HG03175 (cell line): Measurements from ENCODE around the gene ALPL.

Source experiments
- ATAC-seq: cut with Tn5 transposase; IDR thresholded peaks from one replicate; pipeline ENCODE4 v1.9.1; 2021; ENCODE audit warnings: mild to moderate bottlenecking, moderate library complexity; ENCODE audit not compliant: unreplicated experiment

Gene ALPL

DNA sequence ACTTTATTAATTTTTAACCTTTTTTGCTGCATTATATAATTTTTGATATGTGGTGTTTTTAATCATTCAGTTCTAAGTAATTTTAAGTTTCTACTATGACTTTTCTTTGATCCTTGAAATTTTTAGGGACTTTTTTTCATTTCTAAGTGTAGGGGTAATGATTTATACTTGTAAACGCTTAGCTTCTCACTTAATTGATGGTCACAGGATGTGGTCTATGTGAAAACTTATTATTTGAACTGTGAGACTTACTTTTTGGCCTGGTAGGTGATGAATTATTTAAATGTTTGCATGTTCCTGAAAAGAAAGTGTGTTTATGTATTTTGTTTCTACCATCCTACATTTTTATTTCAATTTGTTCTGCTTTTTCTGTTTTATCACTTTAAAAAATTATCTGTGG lies 17.2 kb downstream of the ALPL start:
- no peak for ATAC-seq

DNA sequence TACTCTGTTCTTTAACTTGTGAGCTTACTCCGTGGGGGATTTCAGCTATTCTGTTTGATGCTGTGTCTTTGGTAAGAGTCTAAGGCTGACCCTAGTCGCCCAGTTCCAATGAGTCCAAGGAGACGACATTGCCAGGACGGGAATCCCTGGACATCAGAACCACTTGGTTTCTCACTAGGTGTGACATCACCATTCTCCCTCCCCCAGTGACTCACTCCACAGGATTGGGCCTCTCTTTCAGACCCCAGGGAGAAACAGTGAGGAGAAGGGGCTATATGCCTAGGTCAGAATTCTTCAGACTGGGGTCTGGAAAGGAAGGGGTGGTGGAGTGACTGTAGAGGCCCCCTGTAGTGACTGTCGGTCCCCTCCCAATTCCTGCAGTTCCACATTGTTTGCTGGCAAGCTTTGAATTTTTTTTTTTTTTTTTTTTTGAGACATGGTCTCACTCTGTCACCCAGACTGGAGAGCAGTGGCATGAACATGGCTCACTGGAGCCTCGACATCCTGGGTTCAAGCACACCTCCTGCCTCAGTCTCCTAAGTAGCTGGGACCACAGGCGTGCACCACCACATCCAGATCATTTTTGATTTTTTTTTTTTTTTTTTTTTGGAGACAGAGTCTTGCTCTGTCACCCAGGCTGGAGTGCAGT lies 21.3 kb downstream of the ALPL start:
- no peak for ATAC-seq

DNA sequence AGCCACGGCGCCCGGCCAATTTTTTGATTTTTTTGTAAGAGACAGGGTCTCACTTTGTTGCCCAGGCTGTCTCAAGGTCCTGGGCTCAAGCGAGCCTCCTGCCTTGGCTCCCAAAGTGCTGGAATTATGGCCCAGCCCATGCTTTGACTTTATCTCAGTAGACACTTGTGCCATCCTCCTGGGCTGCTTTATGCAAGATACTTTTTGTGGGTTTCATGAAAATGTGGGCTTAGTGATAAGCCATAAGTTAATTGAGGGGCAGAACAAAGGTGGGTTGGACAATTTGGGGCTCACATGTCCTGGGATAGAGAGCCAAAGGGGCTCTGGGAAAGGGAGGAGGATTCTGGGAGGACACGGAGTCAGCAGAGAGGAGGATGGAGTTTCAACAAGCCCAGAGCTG lies 22.0 kb downstream of the ALPL start:
- no peak for ATAC-seq

DNA sequence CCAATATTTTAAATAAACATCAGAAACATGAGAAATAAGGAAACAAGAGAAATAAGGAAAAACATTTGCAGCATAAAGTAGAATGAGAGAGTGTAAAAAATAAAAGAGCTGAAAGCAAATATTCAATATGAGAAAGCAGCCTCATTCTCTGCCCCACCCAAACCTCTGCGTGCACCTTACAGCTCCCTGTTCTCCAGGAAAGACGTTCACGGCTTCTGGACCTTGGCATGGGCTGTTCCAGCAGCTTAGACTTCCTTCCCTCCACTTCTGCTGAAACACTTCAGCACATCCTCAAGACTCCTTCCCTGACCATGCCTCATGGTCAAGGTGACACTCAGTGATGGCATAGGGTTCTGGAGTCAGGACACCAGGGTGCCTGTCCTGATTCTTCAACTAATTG lies 23.3 kb downstream of the ALPL start:
- ATAC-seq, result no peak

DNA sequence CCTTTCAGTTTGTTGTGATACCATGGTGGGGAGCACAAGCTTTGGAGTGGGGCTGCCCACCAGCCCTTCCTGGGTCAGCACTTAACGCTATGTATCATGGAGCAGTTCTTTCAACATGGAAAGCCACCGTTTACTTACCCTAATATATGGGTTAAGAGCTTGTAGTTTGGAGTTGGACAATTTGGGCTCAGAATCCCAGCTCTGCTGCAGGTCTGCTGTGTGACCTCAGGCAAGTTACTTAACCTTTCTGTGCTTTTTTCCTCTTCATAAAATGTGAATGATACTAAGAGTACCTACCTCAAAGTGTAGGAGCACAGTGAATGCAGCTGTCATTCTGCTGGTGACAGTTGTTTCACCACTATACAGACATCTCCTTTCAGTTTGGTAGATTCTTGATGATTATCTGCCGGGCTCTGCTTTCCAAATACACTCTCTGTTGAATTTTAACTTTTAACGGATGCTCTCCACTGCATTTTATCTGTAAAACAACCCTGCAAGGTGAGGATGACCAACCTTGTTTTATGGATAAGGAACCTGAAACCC lies 23.8 kb downstream of the ALPL start:
- ATAC-seq, result no peak

DNA sequence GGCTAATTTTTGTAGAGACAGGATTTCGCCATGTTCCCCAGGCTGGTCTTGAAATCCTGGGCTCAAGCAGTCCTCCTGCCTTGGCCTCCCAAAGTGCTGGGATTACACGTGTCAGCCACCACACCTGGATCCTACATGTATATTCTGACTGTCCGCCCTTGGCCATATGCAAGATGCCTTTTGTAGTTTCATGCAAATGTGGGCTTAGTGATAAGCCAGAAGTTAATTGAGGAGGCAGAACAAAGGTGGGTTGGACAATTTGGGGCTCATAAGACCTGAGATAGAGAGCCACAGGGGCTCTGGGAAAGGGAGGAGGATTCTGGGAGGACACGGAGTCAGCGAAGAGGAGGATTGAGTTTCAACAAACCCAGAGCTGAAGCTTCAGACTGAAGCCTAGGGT lies 24.9 kb downstream of the ALPL start:
- no peak for ATAC-seq

DNA sequence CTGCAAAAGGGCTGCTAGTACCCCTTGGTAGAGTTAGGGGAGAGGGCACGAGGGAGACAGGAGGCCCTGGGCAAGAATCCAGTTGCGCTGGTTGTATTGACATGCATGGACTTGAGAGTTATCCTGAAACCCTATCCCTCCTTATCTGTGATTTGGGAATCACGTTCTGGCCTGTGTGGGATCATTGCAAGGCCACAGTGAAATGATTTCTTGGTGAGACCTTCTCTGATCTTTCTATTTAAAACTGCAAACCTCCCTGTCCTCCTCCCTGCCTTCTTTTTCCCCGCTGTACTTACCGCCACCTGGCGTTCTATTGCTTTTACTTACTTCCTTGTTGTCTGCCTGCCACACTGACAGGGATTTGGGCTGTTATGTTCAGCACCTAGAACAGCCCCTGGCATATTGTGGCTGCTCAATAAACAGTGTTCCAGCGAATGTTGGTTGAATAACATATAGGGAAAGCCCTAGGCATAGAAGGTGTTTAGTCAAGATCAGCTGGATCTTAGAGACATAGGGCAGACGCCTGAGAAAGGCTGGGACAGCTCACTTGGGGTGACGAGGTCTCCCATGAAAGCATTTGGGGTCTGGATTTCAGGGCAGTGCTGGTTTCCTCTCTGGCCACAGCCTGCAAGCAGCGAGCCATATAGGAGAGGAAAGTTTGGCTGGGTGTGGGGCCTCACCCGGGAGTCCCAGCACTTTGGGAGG lies 25.6 kb downstream of the ALPL start:
- no peak for ATAC-seq

DNA sequence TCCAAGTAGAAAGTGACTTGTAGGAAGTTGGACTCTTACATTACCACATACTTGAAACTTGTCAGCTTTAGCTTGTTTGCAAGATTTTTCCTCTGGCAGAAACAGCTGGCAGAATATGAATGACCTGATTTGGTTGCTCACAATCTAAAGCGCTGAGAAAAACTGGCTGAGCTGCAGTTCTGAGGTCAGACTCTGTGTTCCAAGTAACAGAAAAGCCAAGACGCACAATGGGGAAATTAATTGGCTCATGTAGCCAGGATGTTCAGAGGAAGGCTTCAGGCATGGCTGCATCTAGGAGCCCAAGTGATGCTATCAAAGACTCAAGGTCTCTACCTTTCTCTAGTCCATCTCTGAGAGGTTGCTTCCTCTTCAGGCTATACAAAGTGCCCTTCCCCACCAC lies 27.0 kb downstream of the ALPL start:
- ATAC-seq, result no peak

DNA sequence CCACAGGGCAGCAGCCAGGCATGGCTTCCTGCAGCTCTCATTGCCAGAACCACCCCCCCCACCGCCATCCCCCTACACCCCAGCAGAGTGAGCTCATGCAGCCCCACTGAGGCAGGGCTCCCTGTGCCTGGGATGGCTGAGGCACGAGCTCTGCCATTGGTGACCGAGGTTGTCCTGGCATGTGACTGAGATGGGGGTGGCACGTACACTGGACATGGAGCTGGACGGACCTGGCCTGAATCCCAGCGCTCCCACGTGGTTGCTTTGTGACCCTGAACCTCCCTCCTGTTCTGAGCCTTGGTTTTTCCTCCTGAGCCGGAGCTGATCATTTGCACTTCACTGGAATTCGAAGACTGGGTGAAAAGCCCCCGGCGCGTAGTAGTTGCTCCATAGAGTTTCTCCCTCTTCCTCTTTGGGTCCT lies 28.3 kb downstream of the ALPL start:
- no peak for ATAC-seq

DNA sequence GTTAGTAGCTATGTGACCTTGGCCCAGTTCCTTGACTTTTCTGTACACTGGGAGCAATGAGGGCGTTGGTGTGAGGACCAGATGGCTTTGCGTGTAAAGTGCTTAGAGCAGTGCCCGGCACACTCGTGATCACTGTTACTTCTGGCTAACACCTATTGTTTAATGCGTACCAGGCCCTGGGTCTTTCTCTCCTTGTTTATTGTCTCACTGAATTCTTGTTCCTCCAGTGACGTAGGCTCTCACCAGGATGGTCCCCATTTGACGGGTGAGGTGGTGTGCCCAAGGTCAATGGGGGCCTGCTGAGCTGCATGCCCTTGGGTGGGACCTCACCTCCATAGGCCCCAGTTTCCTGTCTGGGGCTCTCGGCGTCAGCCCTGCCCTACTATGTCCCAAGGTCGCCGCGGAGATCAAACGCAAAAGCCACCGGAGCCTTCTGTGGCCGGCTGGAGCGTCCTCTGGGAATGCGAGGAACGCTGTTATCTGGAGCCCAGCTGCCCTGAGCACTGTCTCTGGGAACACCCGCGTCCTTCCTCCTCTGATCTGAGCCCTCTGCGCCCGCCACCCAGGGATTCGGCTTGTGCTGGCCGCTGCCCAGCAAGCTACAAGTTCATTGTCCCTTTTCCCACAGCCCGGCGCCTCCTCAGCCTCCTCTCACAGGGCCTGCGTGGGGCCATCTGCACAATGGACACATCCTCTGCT lies 28.9 kb downstream of the ALPL start:
- ATAC-seq, result no peak

DNA sequence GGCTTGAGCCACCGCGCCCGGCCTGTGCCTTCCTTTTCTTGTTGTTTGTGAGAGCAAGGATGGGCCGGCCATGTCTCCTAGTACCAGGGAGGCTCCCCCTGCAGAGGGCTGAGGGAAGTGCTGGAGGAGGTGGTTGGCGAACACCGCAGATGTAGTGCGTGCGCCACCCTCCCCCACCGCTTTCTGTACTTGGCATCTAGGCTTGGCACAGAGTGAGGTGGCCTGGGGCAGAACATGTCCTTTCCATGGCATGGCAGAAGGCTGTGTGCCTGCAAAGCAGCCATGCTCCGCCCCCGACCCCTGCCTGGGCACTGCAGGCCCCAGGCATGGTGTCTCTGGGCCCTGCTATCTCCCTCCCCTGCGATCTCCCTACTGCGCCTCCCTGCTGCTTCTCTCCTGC lies 30.7 kb downstream of the ALPL start:
- ATAC-seq, result no peak

DNA sequence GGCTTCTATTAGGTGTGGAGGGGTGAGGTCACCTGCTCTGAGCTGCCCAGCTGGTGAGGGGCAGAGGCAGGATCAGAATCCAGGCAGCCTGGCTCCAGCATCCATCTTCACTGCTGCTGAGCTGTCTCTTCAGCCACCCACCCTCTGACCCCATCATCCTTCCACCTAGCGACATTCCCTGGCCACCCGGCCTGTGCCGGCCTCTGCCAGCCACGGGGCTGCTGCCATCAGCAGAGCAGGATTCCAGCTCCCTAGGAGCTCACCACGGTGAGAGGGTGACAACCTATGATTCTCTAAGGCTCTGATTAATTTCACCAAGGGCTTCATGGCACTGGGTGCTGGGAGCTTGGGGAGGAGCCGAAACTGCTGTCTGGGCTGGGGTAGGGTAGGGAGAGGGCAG lies 32.1 kb downstream of the ALPL start:
- ATAC-seq, result no peak

DNA sequence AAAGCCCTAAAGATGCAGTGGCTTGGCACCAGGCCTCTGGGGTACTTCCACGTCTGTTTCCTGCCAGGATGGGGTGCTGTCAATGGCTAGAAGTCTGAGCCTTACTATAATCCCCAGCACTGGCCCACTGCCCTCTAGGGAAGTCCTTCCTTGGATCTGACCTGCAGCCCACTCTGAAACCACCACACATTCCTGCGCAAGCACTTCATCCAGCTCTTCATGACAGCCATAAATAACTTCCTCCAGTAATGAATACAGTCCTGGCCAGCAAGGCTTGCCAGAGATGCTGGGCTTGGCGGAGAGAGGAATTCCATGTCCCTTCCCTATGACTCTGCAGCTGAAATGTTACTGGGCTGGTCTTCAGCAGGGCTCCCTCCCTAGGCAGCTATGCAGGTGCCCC lies 32.6 kb downstream of the ALPL start:
- ATAC-seq, result no peak

DNA sequence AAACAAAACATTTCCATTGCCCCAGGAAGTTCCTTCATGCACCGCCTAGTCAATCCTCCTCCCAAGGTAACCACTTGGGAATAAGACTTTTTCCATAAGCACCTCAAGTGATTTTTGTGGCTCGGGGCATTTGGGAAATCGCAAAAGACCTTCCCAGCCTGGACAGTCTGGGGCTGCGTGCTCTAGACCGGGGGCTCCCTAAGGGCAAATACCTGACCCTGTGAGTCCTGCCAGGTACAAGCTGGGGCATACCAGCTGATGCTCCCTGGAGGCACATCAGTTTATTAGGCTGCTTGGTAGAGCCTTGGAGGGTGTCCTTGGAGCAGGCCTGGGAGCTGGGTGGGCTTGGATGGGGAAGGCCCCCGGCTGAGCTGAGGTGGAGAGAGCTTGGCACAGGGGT lies 34.4 kb downstream of the ALPL start:
- ATAC-seq, result no peak

DNA sequence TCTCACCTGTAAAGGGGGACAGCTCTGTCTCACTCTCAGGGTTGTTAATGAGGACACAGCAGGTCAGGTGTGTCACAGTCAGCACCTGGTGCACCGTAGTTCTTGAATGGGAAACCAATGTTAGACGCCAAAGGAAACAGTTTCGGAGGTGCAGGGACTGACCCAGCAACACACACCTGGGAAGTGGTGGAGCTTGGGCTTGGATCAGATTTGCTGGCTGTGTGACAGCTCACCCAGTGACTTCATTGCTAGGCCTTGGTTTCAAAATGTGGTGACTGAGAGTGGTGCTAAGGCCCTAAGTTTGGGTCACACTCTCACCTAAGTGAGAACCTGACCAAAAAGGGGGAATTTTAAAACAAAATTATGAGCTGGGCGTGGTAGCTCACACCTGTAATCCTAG lies 34.9 kb downstream of the ALPL start:
- ATAC-seq, result no peak

DNA sequence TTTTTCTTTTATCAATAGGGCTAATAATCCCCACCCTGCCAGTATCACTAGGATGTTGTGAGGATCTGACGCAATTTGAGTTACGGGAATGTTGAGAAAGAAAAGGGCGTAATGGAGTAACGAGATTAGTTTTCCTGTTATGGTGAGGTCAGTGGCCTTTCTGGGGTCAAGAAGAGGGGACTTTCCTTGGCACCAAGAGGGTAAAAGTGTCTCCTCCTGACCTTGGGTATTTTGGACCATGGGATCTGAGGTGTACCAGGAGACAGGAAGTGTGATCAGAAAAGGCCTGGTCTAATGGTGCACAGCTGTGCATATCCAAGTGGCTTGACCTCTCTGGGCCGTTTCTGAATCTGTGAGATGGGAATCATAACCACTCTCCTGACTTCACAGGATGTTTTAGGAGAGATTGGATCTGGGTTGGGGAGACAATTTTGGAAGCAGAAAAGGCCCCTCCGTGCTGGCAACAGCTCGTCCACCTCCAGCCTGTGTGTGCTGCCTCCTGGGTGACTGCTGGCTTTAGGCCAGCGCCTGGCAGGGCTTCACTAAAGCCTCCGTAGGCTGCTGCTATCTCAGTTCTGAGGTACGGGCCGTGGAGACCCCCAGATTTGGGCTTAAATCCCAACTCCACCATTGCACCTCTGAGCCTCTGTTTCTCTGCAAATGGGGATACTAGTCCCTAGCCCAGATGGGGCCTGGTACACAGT lies 37.1 kb downstream of the ALPL start:
- no peak for ATAC-seq

DNA sequence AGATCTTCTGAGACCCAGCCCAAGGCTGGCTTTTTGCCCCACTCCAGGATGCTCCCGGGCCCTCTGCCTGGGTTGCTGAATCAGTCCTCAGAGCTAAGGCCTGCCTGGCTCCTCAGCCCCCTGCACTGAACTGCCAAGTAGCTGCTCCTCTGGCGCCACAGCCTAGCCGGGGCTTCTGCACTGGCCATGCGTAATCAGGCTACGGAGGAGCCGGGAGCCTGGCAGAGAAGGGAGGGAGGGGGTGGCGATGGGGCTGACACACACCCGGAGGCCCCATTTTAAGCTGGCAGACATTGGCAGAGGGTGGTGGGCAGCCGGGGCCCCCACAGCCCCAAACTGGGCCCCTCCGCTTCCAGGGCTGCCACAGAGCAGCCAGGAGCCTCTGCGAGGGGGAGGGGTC lies 38.7 kb downstream of the ALPL start:
- ATAC-seq, result no peak

DNA sequence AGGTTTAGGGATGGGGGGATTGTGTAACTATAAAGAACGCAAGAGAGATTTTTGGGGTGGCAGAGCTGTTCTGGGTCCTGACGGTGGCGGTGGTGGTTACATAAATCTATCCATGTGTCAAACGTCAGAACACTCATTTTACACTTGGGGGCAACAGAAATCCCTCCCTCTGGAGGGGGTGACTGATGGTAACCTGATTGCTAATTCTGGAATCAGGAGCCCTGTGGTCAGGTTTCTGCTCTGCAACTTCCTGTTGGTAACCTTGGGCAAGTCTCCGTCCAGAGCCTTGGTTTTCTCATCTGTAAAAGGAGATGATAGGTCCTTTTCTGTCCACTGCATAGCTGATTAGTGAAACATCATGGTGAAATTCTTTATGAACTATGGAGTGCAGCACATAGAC lies 40.9 kb downstream of the ALPL start:
- no peak for ATAC-seq

DNA sequence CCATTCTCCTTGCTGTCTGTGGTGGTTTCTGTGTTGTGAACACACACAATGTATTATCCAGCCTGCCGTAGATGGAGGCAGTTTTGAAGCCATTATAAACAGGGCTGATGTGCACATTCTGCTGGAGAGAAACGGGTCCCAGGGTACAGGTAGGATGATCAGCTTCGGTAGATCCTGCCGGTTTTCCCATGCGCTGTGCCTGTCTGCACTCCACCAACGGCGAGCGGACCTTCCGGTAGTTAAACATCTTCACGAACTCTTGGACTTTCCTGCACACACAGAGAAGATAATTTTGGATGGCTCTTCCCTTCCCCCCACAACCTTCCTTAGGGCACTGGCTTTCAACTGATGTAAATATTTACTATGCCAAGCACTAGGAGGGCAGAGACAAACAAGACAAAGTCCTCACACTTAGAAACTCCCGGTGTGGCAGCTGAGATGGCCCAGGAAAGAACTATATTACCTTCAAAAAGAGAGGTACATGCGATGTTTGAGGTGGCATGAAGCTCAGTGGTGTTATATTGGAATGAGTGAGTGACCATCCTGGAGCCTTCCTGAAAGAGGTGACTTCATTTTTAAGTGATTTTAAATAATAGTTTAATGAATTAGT lies 41.7 kb downstream of the ALPL start:
- ATAC-seq, result no peak

DNA sequence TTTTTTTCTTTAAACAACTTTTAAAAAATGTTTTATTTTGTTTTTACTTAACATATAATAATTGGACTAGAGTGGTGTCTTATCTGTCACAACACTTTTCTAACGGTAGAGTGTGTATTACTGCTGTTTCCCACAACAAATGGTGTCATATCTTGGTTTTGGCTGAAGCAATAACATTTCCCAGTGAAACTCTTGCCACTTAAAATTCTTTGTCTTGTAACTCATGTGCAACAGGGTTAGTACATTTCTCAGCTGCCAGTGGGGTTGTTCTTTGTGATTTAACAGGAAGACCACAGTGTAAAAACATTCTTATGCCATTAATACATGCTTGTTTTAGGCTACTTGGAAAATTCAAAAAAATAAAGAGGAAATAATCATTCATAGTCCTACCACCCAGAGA lies 43.5 kb downstream of the ALPL start:
- ATAC-seq, result no peak
